Measurements from ENCODE around the gene AGO1. TPM values are rescaled to one million over a fixed set of nuclear protein-coding genes. Genes with fewer than 3 reads are reported as not detected.

Gene AGO1
- polyA plus RNA-seq, 1 experiment = 13.1 TPM

- Histone ChIP-seq H3K27me3 (ENCODE audit: control insufficient read depth, insufficient read depth, low read length) (no peaks in the 10 kb centered on the region), H3K4me3 (ENCODE audit: low read depth, low read length) (no peak overlapping the region), H3K36me3 (ENCODE audit: control insufficient read depth, insufficient read depth, low read length) (peaks cover 1% of the 10 kb centered on the region; the same call in 1 of the 2 replicates)
- TF ChIP-seq CTCF (IDR thresholded peaks at IDR 0.05; ENCODE audit: insufficient read depth, low read depth, low read length) = peak; percentile 18; the same call in 1 of the 2 replicates
- no peak for DNase-seq (ENCODE audit: low read depth)
- CTCF ChIA-PET = interaction anchor here (0.7 to 1.7 kb wide), 3 partner anchors 13 to 87 kb away, joined by 3 to 5 read pairs (median 3); partner anchors contain the start of gene AGO1
- POLR2A ChIA-PET = no interaction called here
These were observed 25.2 kb upstream of the AGO1 start for GRCh38 chr1:35857830-35858229.

GRCh38 chr1:35860696-35861095 lies 22.3 kb upstream of the AGO1 start:
- DNase-seq (ENCODE audit: low read depth) = no peak
- H3K36me3 ChIP-seq (ENCODE audit: control insufficient read depth, insufficient read depth, low read length) = peaks cover 1% of the 10 kb centered on the region; the same call in 1 of the 2 replicates
- POLR2A ChIA-PET = no interaction called here
- no peaks in the 10 kb centered on the region for H3K27me3 ChIP-seq (ENCODE audit: control insufficient read depth, insufficient read depth, low read length)
- CTCF ChIA-PET = interaction anchor here (1.3 to 4.1 kb wide), 2 partner anchors 9 to 22 kb away, joined by 3 to 18 read pairs; partner anchors contain the start of gene AGO1
- no peak for TF ChIP-seq CTCF (IDR thresholded peaks at IDR 0.05; ENCODE audit: insufficient read depth, low read depth, low read length)
- H3K4me3 ChIP-seq (ENCODE audit: low read depth, low read length) = no peak overlapping the region

GRCh38 chr1:35863136-35863535 lies 19.9 kb upstream of the AGO1 start:
- Histone ChIP-seq H3K36me3 (ENCODE audit: control insufficient read depth, insufficient read depth, low read length) (peaks cover 1% of the 10 kb centered on the region; the same call in 1 of the 2 replicates), H3K4me3 (ENCODE audit: low read depth, low read length) (no peak overlapping the region), H3K27me3 (ENCODE audit: control insufficient read depth, insufficient read depth, low read length) (no peaks in the 10 kb centered on the region)
- ChIA-PET CTCF (interaction anchor here (4.1 kb wide), 1 partner anchor 19 kb away, joined by 18 read pairs; the partner anchor contains the start of gene AGO1), POLR2A (no interaction called here)
- TF ChIP-seq CTCF (IDR thresholded peaks at IDR 0.05; ENCODE audit: insufficient read depth, low read depth, low read length) = no peak
- no peak for DNase-seq (ENCODE audit: low read depth)

DNA sequence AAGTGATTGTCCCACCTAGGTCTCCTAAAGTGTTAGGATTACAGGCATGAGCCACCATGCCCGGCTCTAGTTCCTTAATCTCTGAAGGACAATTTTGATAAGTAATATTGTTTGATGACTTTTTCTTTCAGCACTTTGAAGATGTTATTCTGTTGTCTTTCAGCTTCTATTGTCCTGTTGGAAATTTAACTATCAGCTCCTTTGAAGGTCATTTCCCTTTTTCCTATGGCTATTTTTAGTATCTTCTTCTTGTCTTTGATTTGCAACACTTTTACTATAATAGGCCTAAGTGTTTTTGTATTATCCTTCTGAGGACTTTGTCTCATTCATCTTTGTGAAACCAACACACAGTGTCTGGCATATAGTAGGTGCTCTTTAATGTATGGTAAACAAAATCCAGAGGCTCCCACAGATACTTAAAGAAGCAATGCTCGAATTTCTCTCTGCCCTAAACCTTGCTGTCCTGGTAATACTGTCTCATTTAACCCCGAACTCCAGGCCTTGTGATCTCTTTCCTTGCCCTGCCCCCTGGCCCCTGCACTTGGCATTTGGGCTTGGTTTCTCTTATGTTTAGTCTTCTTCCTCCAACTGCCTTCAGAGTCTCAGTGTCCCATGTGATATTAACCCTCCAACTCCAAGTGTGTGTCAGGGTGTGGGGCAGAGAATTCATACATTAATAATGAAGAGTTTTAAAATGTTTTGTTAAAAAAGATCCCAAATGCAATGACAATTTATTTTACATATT lies 19.0 kb upstream of the AGO1 start:
- H3K36me3 ChIP-seq (ENCODE audit: control insufficient read depth, insufficient read depth, low read length) = peaks cover 1% of the 10 kb centered on the region; the same call in 1 of the 2 replicates
- DNase-seq (ENCODE audit: low read depth) = no peak

More for the DNA sequence above, 19.0 kb upstream of the AGO1 start:
- TF ChIP-seq CTCF (IDR thresholded peaks at IDR 0.05; ENCODE audit: insufficient read depth, low read depth, low read length) = no peak
- Histone ChIP-seq H3K27me3 (ENCODE audit: control insufficient read depth, insufficient read depth, low read length) (no peaks in the 10 kb centered on the region), H3K4me3 (ENCODE audit: low read depth, low read length) (no peak overlapping the region)
- ChIA-PET CTCF (interaction anchor here (4.1 kb wide), 1 partner anchor 18 kb away, joined by 18 read pairs; the partner anchor contains the start of gene AGO1), POLR2A (no interaction called here)

Data from BJ (cell line).